DOHH2 (cell line): ENCODE results near the gene KHDC4.

Experiments
- CTCF ChIP-seq: fragments of 200-600 bp; sonication (generic); IDR thresholded peaks from one replicate; pipeline ENCODE4 v1.5.1; 2014; ENCODE audit warnings: antibody characterized with exemption, mild to moderate bottlenecking, low read depth, low read length; ENCODE audit not compliant: poor library complexity, severe bottlenecking
- EZH2phosphoT487 ChIP-seq: fragments of 200-600 bp; sonication (generic); IDR thresholded peaks from 2 replicates; pipeline ENCODE4 v1.6.1; 2017; ENCODE audit warnings: borderline replicate concordance, mild to moderate bottlenecking, antibody characterized with exemption, low read length, moderate library complexity, mixed read lengths

- no peak for TF ChIP-seq CTCF
- no peak for TF ChIP-seq EZH2phosphoT487
Observed at GRCh38 chr1:155944444-155944799, 10.2 kb upstream of the KHDC4 start.
